HepG2 (cell line): ENCODE measurements around the gene ST3GAL2. TPM values are rescaled to one million over a fixed set of nuclear protein-coding genes. Genes with fewer than 3 reads are reported as not detected.

ENCODE experiments used
- AGO2 ChIP-seq: fragments of 200-400 bp; formaldehyde crosslinking; optimal IDR thresholded peaks from 2 replicates; pipeline ENCODE3; 2017; ENCODE audit warnings: mild to moderate bottlenecking, low read depth, low read length, moderate library complexity
- MYC ChIP-seq: sonication (generic); formaldehyde crosslinking; IDR thresholded peaks from 2 replicates; pipeline ENCODE4 v1.9.0; 2021; ENCODE audit warnings: missing genetic modification reagents, borderline replicate concordance
- RAD21 ChIP-seq: fragments of 450-650 bp; formaldehyde crosslinking; IDR thresholded peaks from 2 replicates; pipeline ENCODE4 v1.5.0; 2020; ENCODE audit warnings: mild to moderate bottlenecking
- SYNCRIP ChIP-seq: fragments of 200-400 bp; formaldehyde crosslinking; IDR thresholded peaks from 2 replicates; pipeline ENCODE4 v1.6.1; 2018; ENCODE audit warnings: mild to moderate bottlenecking, low read depth, low read length; ENCODE audit not compliant: insufficient read depth
- TMF1 ChIP-seq: sonication (generic); formaldehyde crosslinking; IDR thresholded peaks from 2 replicates; pipeline ENCODE4 v1.8.1; 2022; ENCODE audit warnings: low read depth, missing genetic modification reagents
- YEATS2 ChIP-seq: sonication (generic); formaldehyde crosslinking; IDR thresholded peaks from 2 replicates; pipeline ENCODE4 v1.4.0; 2020; ENCODE audit warnings: missing genetic modification reagents, borderline replicate concordance
- ZFP36 ChIP-seq: fragments of 150-350 bp; IDR thresholded peaks from 2 replicates; pipeline ENCODE4 v1.6.1; 2018; ENCODE audit warnings: borderline replicate concordance, low read length, low read depth; ENCODE audit not compliant: partially characterized antibody
- ZNF614 ChIP-seq: IDR thresholded peaks from 2 replicates; pipeline ENCODE4 v1.6.1; 2018; ENCODE audit warnings: missing biosample characterization, missing genetic modification reagents, inconsistent platforms, borderline replicate concordance
- polyA plus RNA-seq, 8 experiments: library from polyadenylated mRNA; depleted of rRNA in 3 of 8; stranded (reverse) in 7 of 8; unstranded in 1 of 8; fragments of >200 nt; fragmentation: Illumina TruSeq in 4 of 8; extraction: Trizol in 4 of 8; gene quantifications; 2 replicates each; pipeline versions ENCODE4 v1.2.1 to v1.2.3, GENCODE V29; 2011 to 2016; ENCODE audit warnings: low read depth in 4 of 8, missing spikeins in 1 of 8, mixed read lengths in 1 of 8; ENCODE audit not compliant: insufficient read depth in 1 of 8
- total RNA-seq, 5 experiments: library from RNA; depleted of rRNA; stranded (reverse); fragments of >200 nt; fragmentation: Illumina TruSeq; extraction: Trizol; gene quantifications; 2 replicates each; pipeline ENCODE4 v1.2.3, GENCODE V29; 2016; ENCODE audit warnings: low read depth in 1 of 5
- TF ChIP-seq, protein P1 (sequence below): sonication (generic); formaldehyde crosslinking; IDR thresholded peaks from 2 replicates; pipeline ENCODE4 v1.4.0; 2020; ENCODE audit warnings: mild to moderate bottlenecking, missing genetic modification reagents
- TF ChIP-seq, protein P2 (sequence below): sonication (generic); formaldehyde crosslinking; IDR thresholded peaks from 2 replicates; pipeline ENCODE4 v1.9.0; 2022; ENCODE audit warnings: missing genetic modification reagents, mild to moderate bottlenecking, borderline replicate concordance
- TF ChIP-seq, protein P3 (sequence below): sonication (generic); formaldehyde crosslinking; IDR thresholded peaks from 2 replicates; pipeline ENCODE4 v1.5.0; 2020; ENCODE audit warnings: missing genetic modification reagents
- TF ChIP-seq, protein P4 (sequence below): IDR thresholded peaks from 2 replicates; pipeline ENCODE4 v1.4.0; 2020; ENCODE audit warnings: mild to moderate bottlenecking, missing genetic modification reagents

ST3GAL2 gene
- total and polyA plus RNA-seq, 2 of the 13 experiments (the other 11 are each of a cell fraction or from before 2014, with no cell fraction given) = 16.3 to 24.9 TPM

DNA sequence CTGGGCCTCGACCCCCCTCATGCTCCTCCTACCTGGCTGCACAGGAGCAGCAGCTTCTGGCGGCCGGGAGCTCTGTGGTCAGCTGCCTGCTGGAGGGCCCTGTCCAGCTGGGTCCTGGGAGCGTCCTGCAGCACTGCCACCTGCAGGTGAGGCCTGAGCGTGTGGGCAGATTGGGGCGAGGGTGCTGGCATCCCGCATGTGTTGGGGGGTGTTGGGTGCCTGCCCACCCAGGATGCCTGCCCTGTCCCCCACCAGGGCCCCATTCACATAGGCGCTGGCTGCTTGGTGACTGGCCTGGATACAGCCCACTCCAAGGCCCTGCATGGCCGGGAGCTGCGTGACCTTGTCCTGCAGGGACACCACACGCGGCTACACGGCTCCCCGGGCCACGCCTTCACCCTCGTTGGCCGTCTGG, 32.0 kb upstream of the ST3GAL2 start (continued):
- TF ChIP-seq, protein P1, sequence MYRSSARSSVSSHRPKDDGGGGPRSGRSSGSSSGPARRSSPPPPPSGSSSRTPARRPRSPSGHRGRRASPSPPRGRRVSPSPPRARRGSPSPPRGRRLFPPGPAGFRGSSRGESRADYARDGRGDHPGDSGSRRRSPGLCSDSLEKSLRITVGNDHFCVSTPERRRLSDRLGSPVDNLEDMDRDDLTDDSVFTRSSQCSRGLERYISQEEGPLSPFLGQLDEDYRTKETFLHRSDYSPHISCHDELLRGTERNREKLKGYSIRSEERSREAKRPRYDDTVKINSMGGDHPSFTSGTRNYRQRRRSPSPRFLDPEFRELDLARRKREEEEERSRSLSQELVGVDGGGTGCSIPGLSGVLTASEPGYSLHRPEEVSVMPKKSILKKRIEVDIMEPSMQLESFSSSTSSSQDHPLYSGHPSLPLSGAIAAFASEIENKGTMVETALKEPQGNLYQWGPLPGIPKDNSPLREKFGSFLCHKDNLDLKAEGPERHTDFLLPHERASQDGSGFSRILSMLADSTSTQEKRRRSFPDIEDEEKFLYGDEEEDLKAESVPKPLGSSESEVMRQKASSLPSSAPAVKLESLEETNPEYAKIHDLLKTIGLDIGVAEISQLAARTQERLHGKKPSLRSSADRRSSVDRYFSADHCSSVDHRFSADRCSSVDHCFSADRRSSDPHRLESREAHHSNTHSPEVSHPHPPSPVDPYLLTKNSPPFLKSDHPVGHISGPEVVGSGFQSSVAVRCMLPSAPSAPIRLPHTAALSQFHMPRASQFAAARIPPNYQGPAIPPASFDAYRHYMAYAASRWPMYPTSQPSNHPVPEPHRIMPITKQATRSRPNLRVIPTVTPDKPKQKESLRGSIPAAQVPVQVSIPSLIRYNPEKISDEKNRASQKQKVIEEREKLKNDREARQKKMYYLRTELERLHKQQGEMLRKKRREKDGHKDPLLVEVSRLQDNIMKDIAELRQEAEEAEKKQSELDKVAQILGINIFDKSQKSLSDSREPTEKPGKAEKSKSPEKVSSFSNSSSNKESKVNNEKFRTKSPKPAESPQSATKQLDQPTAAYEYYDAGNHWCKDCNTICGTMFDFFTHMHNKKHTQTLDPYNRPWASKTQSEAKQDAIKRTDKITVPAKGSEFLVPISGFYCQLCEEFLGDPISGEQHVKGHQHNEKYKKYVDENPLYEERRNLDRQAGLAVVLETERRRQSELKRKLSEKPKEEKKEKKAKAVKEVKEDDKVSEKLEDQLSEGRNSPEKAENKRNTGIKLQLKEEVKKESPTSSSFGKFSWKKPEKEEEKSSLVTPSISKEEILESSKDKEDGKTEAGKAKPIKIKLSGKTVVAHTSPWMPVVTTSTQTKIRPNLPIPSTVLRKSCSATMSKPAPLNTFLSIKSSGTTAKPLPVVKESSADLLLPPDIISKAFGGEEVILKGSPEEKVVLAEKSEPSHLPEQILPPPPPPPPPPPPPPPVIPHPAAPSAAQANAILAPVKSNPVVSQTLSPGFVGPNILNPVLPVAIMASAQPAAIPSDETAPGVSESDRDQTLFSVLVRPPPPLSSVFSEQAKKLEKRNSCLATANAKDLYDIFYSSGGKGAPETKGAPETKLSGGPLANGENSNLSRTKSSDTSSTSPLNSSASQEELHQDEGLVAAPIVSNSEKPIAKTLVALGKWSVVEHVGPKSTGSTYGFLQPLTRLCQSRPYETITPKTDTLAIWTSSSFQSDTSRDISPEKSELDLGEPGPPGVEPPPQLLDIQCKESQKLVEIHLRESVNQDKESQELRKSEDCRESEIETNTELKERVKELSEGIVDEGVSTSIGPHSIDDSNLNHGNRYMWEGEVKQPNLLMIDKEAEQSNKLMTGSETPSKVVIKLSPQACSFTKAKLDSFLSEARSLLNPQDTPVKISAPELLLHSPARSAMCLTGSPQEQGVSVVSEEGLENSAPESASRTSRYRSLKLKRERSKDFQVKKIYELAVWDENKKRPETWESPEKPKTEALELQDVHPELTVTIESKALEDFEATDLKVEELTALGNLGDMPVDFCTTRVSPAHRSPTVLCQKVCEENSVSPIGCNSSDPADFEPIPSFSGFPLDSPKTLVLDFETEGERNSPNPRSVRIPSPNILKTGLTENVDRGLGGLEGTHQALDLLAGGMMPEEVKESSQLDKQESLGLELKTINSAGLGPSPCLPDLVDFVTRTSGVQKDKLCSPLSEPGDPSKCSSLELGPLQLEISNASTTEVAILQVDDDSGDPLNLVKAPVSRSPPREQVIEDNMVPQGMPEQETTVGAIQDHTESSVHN (CRISPR knock-in tag) = peak; percentile 84; the same call in 1 of the 2 replicates
- TF ChIP-seq TMF1 (CRISPR knock-in tag) = 0 out of 2 replicates have a peak, but pooled peaks have one; percentile 23
- peak; percentile 99 for TF ChIP-seq RAD21 (CRISPR knock-in tag)
- TF ChIP-seq AGO2 = peak; percentile 53
- peak; percentile 48 for TF ChIP-seq ZFP36
- TF ChIP-seq SYNCRIP = no peak
- TF ChIP-seq, protein P2, sequence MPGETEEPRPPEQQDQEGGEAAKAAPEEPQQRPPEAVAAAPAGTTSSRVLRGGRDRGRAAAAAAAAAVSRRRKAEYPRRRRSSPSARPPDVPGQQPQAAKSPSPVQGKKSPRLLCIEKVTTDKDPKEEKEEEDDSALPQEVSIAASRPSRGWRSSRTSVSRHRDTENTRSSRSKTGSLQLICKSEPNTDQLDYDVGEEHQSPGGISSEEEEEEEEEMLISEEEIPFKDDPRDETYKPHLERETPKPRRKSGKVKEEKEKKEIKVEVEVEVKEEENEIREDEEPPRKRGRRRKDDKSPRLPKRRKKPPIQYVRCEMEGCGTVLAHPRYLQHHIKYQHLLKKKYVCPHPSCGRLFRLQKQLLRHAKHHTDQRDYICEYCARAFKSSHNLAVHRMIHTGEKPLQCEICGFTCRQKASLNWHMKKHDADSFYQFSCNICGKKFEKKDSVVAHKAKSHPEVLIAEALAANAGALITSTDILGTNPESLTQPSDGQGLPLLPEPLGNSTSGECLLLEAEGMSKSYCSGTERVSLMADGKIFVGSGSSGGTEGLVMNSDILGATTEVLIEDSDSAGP (CRISPR knock-in tag) = peak; percentile 92
- TF ChIP-seq ZNF614 (CRISPR knock-in tag) = peak; percentile 52; the same call in 1 of the 2 replicates
- peak; percentile 68; the same call in 1 of the 2 replicates for TF ChIP-seq MYC (CRISPR knock-in tag)
- no peak for TF ChIP-seq YEATS2 (CRISPR knock-in tag)
- TF ChIP-seq, protein P3, sequence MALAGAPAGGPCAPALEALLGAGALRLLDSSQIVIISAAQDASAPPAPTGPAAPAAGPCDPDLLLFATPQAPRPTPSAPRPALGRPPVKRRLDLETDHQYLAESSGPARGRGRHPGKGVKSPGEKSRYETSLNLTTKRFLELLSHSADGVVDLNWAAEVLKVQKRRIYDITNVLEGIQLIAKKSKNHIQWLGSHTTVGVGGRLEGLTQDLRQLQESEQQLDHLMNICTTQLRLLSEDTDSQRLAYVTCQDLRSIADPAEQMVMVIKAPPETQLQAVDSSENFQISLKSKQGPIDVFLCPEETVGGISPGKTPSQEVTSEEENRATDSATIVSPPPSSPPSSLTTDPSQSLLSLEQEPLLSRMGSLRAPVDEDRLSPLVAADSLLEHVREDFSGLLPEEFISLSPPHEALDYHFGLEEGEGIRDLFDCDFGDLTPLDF (CRISPR knock-in tag) = no peak
- TF ChIP-seq, protein P4, sequence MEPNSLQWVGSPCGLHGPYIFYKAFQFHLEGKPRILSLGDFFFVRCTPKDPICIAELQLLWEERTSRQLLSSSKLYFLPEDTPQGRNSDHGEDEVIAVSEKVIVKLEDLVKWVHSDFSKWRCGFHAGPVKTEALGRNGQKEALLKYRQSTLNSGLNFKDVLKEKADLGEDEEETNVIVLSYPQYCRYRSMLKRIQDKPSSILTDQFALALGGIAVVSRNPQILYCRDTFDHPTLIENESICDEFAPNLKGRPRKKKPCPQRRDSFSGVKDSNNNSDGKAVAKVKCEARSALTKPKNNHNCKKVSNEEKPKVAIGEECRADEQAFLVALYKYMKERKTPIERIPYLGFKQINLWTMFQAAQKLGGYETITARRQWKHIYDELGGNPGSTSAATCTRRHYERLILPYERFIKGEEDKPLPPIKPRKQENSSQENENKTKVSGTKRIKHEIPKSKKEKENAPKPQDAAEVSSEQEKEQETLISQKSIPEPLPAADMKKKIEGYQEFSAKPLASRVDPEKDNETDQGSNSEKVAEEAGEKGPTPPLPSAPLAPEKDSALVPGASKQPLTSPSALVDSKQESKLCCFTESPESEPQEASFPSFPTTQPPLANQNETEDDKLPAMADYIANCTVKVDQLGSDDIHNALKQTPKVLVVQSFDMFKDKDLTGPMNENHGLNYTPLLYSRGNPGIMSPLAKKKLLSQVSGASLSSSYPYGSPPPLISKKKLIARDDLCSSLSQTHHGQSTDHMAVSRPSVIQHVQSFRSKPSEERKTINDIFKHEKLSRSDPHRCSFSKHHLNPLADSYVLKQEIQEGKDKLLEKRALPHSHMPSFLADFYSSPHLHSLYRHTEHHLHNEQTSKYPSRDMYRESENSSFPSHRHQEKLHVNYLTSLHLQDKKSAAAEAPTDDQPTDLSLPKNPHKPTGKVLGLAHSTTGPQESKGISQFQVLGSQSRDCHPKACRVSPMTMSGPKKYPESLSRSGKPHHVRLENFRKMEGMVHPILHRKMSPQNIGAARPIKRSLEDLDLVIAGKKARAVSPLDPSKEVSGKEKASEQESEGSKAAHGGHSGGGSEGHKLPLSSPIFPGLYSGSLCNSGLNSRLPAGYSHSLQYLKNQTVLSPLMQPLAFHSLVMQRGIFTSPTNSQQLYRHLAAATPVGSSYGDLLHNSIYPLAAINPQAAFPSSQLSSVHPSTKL (CRISPR knock-in tag) = 0 out of 2 replicates have a peak, but pooled peaks have one; percentile 19
